T-helper 1 cell treated with Interleukin-12 subunit alpha and Interleukin-12 subunit beta and Interleukin-4 antibody, amounts not matched to agents 30 μg/mL and 1 μg/mL, for 36 hours (primary cell): ENCODE data around the gene RNF217.
"Not testable (repeated sequence)": the region's sequence is repeated elsewhere in the genome, so short reads cannot be mapped to it uniquely, and the experiment has no call there.

Experiments
- H3K27ac Mint-ChIP-seq: one replicate; pipeline ENCODE4 v1.8.0; 2021; ENCODE audit warnings: mild to moderate bottlenecking, mixed read lengths
- H3K27me3 Mint-ChIP-seq: one replicate; pipeline ENCODE4 v1.8.0; 2021; ENCODE audit warnings: low read depth, mixed read lengths
- H3K36me3 Mint-ChIP-seq: one replicate; pipeline ENCODE4 v1.8.0; 2021; ENCODE audit warnings: low read depth, mixed read lengths
- H3K4me1 Mint-ChIP-seq: one replicate; pipeline ENCODE4 v1.8.0; 2021; ENCODE audit warnings: low read depth, mixed read lengths
- H3K4me3 Mint-ChIP-seq: one replicate; pipeline ENCODE4 v1.8.0; 2021; ENCODE audit warnings: mild to moderate bottlenecking, moderate library complexity, mixed read lengths
- H3K9me3 Mint-ChIP-seq: one replicate; pipeline ENCODE4 v1.8.0; 2021; ENCODE audit warnings: mixed read lengths

The RNF217 gene, protein sequence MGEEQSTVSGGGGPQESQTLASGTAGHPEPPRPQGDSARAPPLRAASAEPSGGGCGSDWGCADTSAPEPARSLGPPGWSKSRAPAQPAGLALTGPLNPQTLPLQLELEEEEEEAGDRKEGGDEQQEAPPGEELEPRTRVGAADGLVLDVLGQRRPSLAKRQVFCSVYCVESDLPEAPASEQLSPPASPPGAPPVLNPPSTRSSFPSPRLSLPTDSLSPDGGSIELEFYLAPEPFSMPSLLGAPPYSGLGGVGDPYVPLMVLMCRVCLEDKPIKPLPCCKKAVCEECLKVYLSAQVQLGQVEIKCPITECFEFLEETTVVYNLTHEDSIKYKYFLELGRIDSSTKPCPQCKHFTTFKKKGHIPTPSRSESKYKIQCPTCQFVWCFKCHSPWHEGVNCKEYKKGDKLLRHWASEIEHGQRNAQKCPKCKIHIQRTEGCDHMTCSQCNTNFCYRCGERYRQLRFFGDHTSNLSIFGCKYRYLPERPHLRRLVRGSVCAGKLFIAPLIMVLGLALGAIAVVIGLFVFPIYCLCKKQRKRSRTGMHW

DNA sequence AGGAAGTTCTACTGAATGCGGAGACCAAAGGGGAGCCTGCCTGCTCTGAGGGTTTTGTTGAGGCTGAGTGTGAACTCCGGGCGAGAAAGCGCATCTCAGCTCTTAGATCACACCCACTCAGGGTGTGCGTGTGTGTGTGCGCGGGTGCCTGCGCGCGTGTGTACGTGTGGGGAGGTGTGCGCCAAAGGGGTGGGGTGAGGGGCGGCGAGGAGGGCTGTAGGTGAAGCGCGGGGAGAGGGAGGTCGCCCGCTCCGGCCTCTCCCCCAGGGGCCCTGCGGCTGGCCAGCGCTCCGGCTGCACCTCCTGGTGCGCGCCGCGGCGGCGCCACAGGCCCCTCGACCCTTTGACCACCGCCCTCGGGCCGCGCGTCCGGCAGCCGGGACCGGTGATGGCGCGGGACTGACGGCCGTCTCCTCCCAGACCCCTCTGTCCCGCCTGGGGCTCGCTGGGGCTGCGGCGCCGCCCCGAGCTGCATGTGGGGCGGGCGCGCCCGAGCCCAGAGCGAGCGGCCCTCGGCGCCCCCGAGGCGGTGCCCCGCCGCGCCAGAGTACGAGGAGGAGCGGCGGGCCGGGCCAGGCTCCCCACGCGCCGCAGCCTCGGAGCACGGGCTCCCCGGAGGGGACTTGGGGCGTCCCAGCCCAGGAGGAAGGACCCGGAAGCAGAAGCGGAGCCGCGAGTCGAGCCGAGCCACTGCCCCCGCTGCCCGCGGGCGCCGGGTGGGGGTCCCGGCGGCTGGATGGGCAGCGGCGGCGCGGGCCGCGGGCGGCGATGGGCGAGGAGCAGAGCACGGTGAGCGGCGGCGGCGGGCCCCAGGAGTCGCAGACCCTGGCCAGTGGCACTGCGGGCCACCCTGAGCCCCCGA is at the start of gene RNF217:
RNF217 (plus strand) TSS at position 661 of the 862 bp plus-strand sequence; CDS start at position 769, 108 bp downstream.
- no peaks in the 10 kb centered on the region for H3K9me3 Mint-ChIP-seq
- H3K4me1 Mint-ChIP-seq = peaks cover 15% of the 10 kb centered on the region
- H3K4me3 Mint-ChIP-seq = peak within 1 kb of the TSS; percentile 81
- H3K27me3 Mint-ChIP-seq = peaks cover 73% of the 10 kb centered on the region
- H3K27ac Mint-ChIP-seq = peak within 1 kb of the TSS; percentile 32
- peaks cover 1% of the 10 kb centered on the region for H3K36me3 Mint-ChIP-seq

GRCh38 chr6:124913056-124913455 is 49.2 kb upstream of the RNF217 start:
- Mint-ChIP-seq H3K36me3 (no peaks in the 10 kb centered on the region), H3K27ac (no peak overlapping the region), H3K4me3 (no peak overlapping the region), H3K27me3 (no peaks in the 10 kb centered on the region), H3K9me3 (no peaks in the 10 kb centered on the region), H3K4me1 (no peaks in the 10 kb centered on the region)

DNA sequence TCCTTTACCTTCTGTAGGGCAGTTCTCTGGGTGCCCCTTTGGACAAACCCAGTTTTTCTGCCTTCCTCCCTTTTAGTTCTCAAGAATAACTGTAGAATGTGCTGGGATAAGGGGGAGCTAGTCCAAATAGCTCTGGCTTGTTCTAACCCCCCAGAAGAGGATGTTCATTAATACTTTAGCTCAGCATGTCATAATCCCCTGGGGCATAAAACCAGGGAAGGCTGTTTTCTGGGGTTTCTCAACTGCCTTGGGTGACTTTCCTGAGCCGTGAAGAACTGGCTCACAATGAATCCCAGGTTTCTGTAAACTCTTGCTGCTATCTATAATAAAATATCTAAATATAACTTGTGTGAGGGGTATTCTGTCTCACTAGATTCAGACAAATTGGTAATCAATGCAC is 44.5 kb upstream of the RNF217 start:
- Mint-ChIP-seq H3K27ac (no peak overlapping the region), H3K4me3 (no peak overlapping the region), H3K9me3 (peaks cover 18% of the 10 kb centered on the region), H3K36me3 (no peaks in the 10 kb centered on the region), H3K4me1 (no peaks in the 10 kb centered on the region), H3K27me3 (no peaks in the 10 kb centered on the region)

- H3K4me3 Mint-ChIP-seq, H3K4me1 Mint-ChIP-seq: not testable (repeated sequence)
Measured at GRCh38 chr6:124919703-124920102, 42.5 kb upstream of the RNF217 start.

GRCh38 chr6:124924333-124924759 is 37.9 kb upstream of the RNF217 start:
- Mint-ChIP-seq H3K9me3 (peaks cover 18% of the 10 kb centered on the region), H3K4me1 (no peaks in the 10 kb centered on the region), H3K27ac (no peak overlapping the region), H3K36me3 (no peaks in the 10 kb centered on the region), H3K27me3 (no peaks in the 10 kb centered on the region), H3K4me3 (no peak overlapping the region)

More at GRCh38 chr6:124919703-124920102, 42.5 kb upstream of the RNF217 start:
- H3K27ac Mint-ChIP-seq, H3K36me3 Mint-ChIP-seq, H3K27me3 Mint-ChIP-seq: not testable (repeated sequence)
- H3K9me3 Mint-ChIP-seq = peaks cover 18% of the 10 kb centered on the region

GRCh38 chr6:124926435-124926834 is 35.8 kb upstream of the RNF217 start:
- H3K4me1 Mint-ChIP-seq = no peaks in the 10 kb centered on the region
- no peaks in the 10 kb centered on the region for H3K27me3 Mint-ChIP-seq
- H3K27ac Mint-ChIP-seq = no peak overlapping the region
- H3K36me3 Mint-ChIP-seq = no peaks in the 10 kb centered on the region
- H3K9me3 Mint-ChIP-seq = peaks cover 6% of the 10 kb centered on the region
- H3K4me3 Mint-ChIP-seq = no peak overlapping the region

DNA sequence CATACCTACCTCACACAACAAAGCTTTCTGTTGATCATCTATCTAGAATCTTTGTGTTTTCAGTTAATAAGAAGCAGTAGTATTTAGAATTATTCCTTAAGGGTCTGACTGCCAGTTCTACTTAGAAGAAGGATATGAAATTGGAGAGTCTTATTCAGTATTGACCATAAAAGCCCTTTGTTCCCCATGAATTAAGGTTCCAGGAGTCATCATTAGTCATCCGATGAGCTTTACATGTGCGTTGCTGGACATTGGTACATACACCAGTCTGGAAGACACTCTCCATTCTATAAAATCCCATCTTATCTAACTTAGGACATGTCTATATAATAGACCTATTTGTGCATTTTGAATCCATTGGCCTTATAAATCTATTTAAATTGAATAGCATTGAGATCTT is 34.4 kb upstream of the RNF217 start:
- Mint-ChIP-seq H3K4me3 (no peak overlapping the region), H3K4me1 (no peaks in the 10 kb centered on the region), H3K27ac (no peak overlapping the region), H3K36me3 (no peaks in the 10 kb centered on the region), H3K9me3 (no peaks in the 10 kb centered on the region), H3K27me3 (no peaks in the 10 kb centered on the region)

GRCh38 chr6:124928851-124929250 is 33.4 kb upstream of the RNF217 start:
- H3K36me3 Mint-ChIP-seq = no peaks in the 10 kb centered on the region
- H3K27ac Mint-ChIP-seq = no peak overlapping the region
- no peaks in the 10 kb centered on the region for H3K4me1 Mint-ChIP-seq
- no peak overlapping the region for H3K4me3 Mint-ChIP-seq
- no peaks in the 10 kb centered on the region for H3K9me3 Mint-ChIP-seq
- H3K27me3 Mint-ChIP-seq = no peaks in the 10 kb centered on the region

DNA sequence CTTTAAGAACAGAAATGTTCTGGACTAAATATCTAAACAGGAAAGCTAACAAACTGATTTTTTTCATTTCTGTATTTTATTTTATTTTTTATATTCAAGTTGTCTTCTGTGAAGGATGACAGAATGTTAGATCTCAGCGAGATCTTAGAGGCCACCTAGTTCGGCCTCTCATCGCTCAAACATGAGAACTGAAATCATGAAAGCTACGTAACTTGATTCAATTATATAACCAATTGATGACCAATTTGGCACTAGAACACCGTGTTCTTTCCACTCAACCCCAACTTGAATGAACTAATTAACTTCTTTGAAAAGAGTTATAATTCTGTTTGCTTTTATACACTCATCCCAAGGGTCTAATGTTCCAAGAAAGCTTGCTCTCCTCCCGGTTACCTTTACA is 24.6 kb upstream of the RNF217 start:
- Mint-ChIP-seq H3K4me3 (no peak overlapping the region), H3K36me3 (no peaks in the 10 kb centered on the region), H3K27ac (no peak overlapping the region), H3K4me1 (no peaks in the 10 kb centered on the region), H3K27me3 (no peaks in the 10 kb centered on the region), H3K9me3 (no peaks in the 10 kb centered on the region)

DNA sequence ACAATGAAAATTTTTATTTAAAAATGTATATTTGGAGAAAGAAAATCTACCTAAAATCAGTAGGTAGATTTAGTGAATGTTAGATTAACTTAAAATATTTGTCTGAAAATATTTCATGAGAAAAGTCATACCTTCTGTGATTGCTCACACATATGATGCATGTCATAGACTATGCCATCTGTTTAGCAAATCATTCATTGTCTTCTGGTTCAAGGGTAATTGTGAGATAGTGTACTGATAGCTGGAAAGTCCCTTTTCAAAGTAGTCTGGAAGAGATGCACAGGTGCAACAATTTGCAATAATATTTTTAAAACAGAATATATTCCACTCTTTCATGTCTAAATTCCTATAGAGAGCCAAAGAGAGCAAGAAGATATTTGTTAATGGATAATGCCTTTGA is 21.0 kb upstream of the RNF217 start:
- H3K4me3 Mint-ChIP-seq = no peak overlapping the region
- no peak overlapping the region for H3K27ac Mint-ChIP-seq
- no peaks in the 10 kb centered on the region for H3K36me3 Mint-ChIP-seq
- no peaks in the 10 kb centered on the region for H3K27me3 Mint-ChIP-seq
- H3K4me1 Mint-ChIP-seq = no peaks in the 10 kb centered on the region
- no peaks in the 10 kb centered on the region for H3K9me3 Mint-ChIP-seq

- H3K27me3 Mint-ChIP-seq = no peaks in the 10 kb centered on the region
- no peak overlapping the region for H3K27ac Mint-ChIP-seq
- no peaks in the 10 kb centered on the region for H3K4me1 Mint-ChIP-seq
- H3K9me3 Mint-ChIP-seq = no peaks in the 10 kb centered on the region
- no peaks in the 10 kb centered on the region for H3K36me3 Mint-ChIP-seq
- no peak overlapping the region for H3K4me3 Mint-ChIP-seq
Measured at GRCh38 chr6:124943658-124944057, 18.6 kb upstream of the RNF217 start.

- H3K27me3 Mint-ChIP-seq = no peaks in the 10 kb centered on the region
- no peak overlapping the region for H3K4me3 Mint-ChIP-seq
- no peaks in the 10 kb centered on the region for H3K4me1 Mint-ChIP-seq
- H3K36me3 Mint-ChIP-seq = no peaks in the 10 kb centered on the region
- H3K27ac Mint-ChIP-seq = no peak overlapping the region
- no peaks in the 10 kb centered on the region for H3K9me3 Mint-ChIP-seq
Measured at GRCh38 chr6:124947971-124948451, 14.2 kb upstream of the RNF217 start.

DNA sequence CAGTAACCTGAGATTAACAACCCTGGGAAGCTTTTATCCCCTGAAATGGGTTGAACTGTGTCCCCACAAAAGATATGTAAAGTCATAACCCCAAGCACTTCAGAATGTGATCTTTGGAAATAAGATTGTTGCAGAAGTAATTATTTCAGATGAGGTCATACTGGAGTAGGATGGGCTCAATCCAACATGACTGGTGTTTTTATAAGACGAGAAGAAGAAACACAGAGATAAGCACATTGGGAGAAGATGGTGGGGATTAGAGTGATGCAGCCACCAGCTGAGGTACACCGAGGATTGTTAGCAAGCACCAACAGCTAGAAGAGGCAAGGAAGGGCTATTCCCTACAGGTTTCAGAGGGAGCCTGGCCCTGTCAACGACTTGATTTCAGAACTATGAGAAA is 12.5 kb upstream of the RNF217 start:
- Mint-ChIP-seq H3K4me1 (no peaks in the 10 kb centered on the region), H3K27ac (no peak overlapping the region), H3K9me3 (no peaks in the 10 kb centered on the region), H3K27me3 (no peaks in the 10 kb centered on the region), H3K36me3 (no peaks in the 10 kb centered on the region), H3K4me3 (no peak overlapping the region)

DNA sequence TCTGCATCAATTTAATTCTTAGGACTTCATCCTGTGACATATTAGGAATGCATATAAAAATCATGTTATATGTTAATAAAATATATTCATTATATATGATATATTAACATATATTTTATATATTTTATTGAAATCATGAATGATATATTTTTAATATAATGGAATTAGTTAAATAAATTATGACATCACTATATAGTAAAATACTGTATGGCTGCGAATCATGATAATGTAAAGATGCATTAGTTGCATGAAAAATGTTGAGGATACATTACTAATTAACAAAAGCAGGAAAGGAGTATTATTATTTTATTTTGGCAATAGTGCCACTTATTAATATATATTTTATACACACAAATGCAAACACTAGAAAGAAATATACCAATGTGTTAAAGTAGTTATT is 8.4 kb upstream of the RNF217 start:
- H3K27ac Mint-ChIP-seq = no peak overlapping the region
- H3K27me3 Mint-ChIP-seq = peaks cover 11% of the 10 kb centered on the region
- H3K4me1 Mint-ChIP-seq = no peaks in the 10 kb centered on the region
- H3K36me3 Mint-ChIP-seq = no peaks in the 10 kb centered on the region
- no peak overlapping the region for H3K4me3 Mint-ChIP-seq
- H3K9me3 Mint-ChIP-seq = no peaks in the 10 kb centered on the region
